NOMO-1 treated with dmso at 0.1 percent for 144 hours (cell line): ENCODE measurements around the gene CYP11A1.

Experiments used
- DNase-seq: peaks from one replicate; lab custom pipeline; 2025; ENCODE audit not compliant: unreplicated experiment; lab: John Stamatoyannopoulos, UW

The CYP11A1 gene

GRCh38 chr15:74305687-74306086, 61.8 kb downstream of the CYP11A1 start:
- no peak for DNase-seq

- DNase-seq: no peak
These were observed 63.0 kb downstream of the CYP11A1 start for GRCh38 chr15:74304431-74304830.

GRCh38 chr15:74303741-74304309, 63.6 kb downstream of the CYP11A1 start:
- DNase-seq: no peak

GRCh38 chr15:74302821-74303359, 64.6 kb downstream of the CYP11A1 start:
- DNase-seq: no peak

GRCh38 chr15:74301583-74302361, 65.7 kb downstream of the CYP11A1 start:
- DNase-seq: no peak

GRCh38 chr15:74300057-74300795, 67.2 kb downstream of the CYP11A1 start:
- DNase-seq: no peak

GRCh38 chr15:74297887-74298286, 69.6 kb downstream of the CYP11A1 start:
- no peak for DNase-seq

GRCh38 chr15:74295800-74296199, 71.6 kb downstream of the CYP11A1 start:
- DNase-seq: no peak

- DNase-seq: no peak
These were observed 73.4 kb downstream of the CYP11A1 start for GRCh38 chr15:74294010-74294409.

GRCh38 chr15:74293021-74293810, 74.2 kb downstream of the CYP11A1 start:
- DNase-seq: no peak

- DNase-seq: peak; percentile 44
These were observed 76.1 kb downstream of the CYP11A1 start for GRCh38 chr15:74291101-74292071.

- DNase-seq: no peak
These were observed 76.8 kb downstream of the CYP11A1 start for GRCh38 chr15:74290645-74291044.

- no peak for DNase-seq
These were observed 77.8 kb downstream of the CYP11A1 start for GRCh38 chr15:74289671-74290070.
